Keratinocyte (primary cell): ENCODE data around the gene FUT7. TPM values are rescaled to one million over a fixed set of nuclear protein-coding genes. Genes with fewer than 3 reads are reported as not detected.

Source experiments
- DNase-seq: peaks from one replicate; pipeline ENCODE4 v3.0.0-alpha.2; 2011; ENCODE audit warnings: low read depth, missing footprints, low spot score
- FAIRE-seq: peaks from 2 replicates; lab custom pipeline; 2011; peaks lifted over from hg19 to GRCh38; lab: Jason Lieb, UNC
- H2AFZ ChIP-seq: 2 replicates; pipeline ENCODE4 v1.6.0; 2012; ENCODE audit warnings: low read length, control low read depth, inconsistent platforms; ENCODE audit not compliant: control insufficient read depth
- H3K27ac ChIP-seq: 2 replicates; pipeline ENCODE4 v1.5.1; 2011; ENCODE audit warnings: low read length; ENCODE audit not compliant: control insufficient read depth, insufficient read depth
- H3K27me3 ChIP-seq: 3 replicates; pipeline ENCODE4 v1.6.0; 2011; ENCODE audit warnings: low read length; ENCODE audit not compliant: control insufficient read depth, insufficient read depth; ENCODE audit errors: extremely low read depth
- H3K36me3 ChIP-seq, 2 experiments: 2 replicates in 1 of 2; 3 replicates in 1 of 2; pipeline ENCODE4 v1.5.1; 2011; ENCODE audit warnings: low read length in 2 of 2, mild to moderate bottlenecking in 1 of 2; ENCODE audit not compliant: control insufficient read depth in 2 of 2, insufficient read depth in 2 of 2; ENCODE audit errors: extremely low read depth in 1 of 2
- H3K4me1 ChIP-seq: 3 replicates; pipeline ENCODE4 v1.5.1; 2011; ENCODE audit warnings: low read length; ENCODE audit not compliant: control insufficient read depth, insufficient read depth; ENCODE audit errors: extremely low read depth
- H3K4me2 ChIP-seq: 3 replicates; pipeline ENCODE4 v1.6.0; 2011; ENCODE audit warnings: low read depth, low read length; ENCODE audit not compliant: control insufficient read depth, insufficient read depth; ENCODE audit errors: extremely low read depth
- H3K4me3 ChIP-seq, 3 experiments: fragments of 200-600 bp in 1 of 3; sonication (generic) in 1 of 3; 2 replicates in 2 of 3; 3 replicates in 1 of 3; pipeline ENCODE4 v1.5.1; 2011 to 2016; ENCODE audit warnings: low read length in 3 of 3, mild to moderate bottlenecking in 3 of 3, control low read depth in 2 of 3, inconsistent platforms in 1 of 3, low read depth in 1 of 3, mixed read lengths in 1 of 3, mixed run types in 1 of 3, moderate library complexity in 1 of 3; ENCODE audit not compliant: control insufficient read depth in 2 of 3, insufficient read depth in 2 of 3; ENCODE audit errors: extremely low read depth in 1 of 3
- H3K79me2 ChIP-seq: 2 replicates; pipeline ENCODE4 v1.6.0; 2012; ENCODE audit warnings: low read length; ENCODE audit not compliant: control insufficient read depth, insufficient read depth
- H3K9ac ChIP-seq: 3 replicates; pipeline ENCODE4 v1.6.0; 2011; ENCODE audit warnings: low read length; ENCODE audit not compliant: control insufficient read depth, insufficient read depth; ENCODE audit errors: extremely low read depth
- H3K9me1 ChIP-seq: 3 replicates; pipeline ENCODE4 v1.6.0; 2011; ENCODE audit warnings: low read length; ENCODE audit not compliant: control insufficient read depth, insufficient read depth; ENCODE audit errors: extremely low read depth
- H3K9me3 ChIP-seq: 2 replicates; pipeline ENCODE4 v1.5.1; 2012; ENCODE audit warnings: low read depth, low read length; ENCODE audit not compliant: control insufficient read depth
- H4K20me1 ChIP-seq: 3 replicates; pipeline ENCODE4 v1.6.0; 2011; ENCODE audit warnings: low read length; ENCODE audit not compliant: control insufficient read depth, insufficient read depth; ENCODE audit errors: extremely low read depth
- CTCF ChIP-seq, 3 experiments: IDR thresholded peaks in 1 of 3; conservative IDR thresholded peaks in 1 of 3; optimal IDR thresholded peaks in 1 of 3; 2 replicates in 2 of 3; 3 replicates in 1 of 3; pipeline versions ENCODE3 to v1.5.1; 2011; ENCODE audit warnings: low read length in 3 of 3, mild to moderate bottlenecking in 3 of 3, moderate library complexity in 2 of 3, control low read depth in 1 of 3, inconsistent platforms in 1 of 3; ENCODE audit not compliant: insufficient read depth in 2 of 3; ENCODE audit errors: extremely low read depth in 1 of 3
- EZH2 ChIP-seq: IDR thresholded peaks from one replicate; pipeline ENCODE4 v1.6.1; 2012; ENCODE audit warnings: inconsistent platforms, mild to moderate bottlenecking, low read length, moderate library complexity
- dilution Hi-C: fragments of 300-500 bp; cut with MboI; formaldehyde crosslinking; loops from one replicate; pipeline ENCODE4 v1.7.0; 2020; ENCODE audit warnings: low sequenced_read_pairs; ENCODE audit not compliant: extremely low pct_ligation_motif_present
- polyA plus RNA-seq, 5 experiments: library from polyadenylated mRNA; depleted of rRNA in 3 of 5; stranded (reverse) in 3 of 5; stranded (forward) in 1 of 5; unstranded in 1 of 5; fragments of >200 nt; gene quantifications; 1 replicate in 1 of 5; 2 replicates in 3 of 5; 3 replicates in 1 of 5; pipeline versions ENCODE4 v1.2.1 to v1.2.3, GENCODE V29; 2011 to 2012; ENCODE audit warnings: missing spikeins in 2 of 5, low read depth in 1 of 5, low replicate concordance in 1 of 5

Gene FUT7
- polyA plus RNA-seq, 1 donor (not counting 4 experiments of a cell fraction or from before 2014, with no cell fraction given) = not detected

DNA sequence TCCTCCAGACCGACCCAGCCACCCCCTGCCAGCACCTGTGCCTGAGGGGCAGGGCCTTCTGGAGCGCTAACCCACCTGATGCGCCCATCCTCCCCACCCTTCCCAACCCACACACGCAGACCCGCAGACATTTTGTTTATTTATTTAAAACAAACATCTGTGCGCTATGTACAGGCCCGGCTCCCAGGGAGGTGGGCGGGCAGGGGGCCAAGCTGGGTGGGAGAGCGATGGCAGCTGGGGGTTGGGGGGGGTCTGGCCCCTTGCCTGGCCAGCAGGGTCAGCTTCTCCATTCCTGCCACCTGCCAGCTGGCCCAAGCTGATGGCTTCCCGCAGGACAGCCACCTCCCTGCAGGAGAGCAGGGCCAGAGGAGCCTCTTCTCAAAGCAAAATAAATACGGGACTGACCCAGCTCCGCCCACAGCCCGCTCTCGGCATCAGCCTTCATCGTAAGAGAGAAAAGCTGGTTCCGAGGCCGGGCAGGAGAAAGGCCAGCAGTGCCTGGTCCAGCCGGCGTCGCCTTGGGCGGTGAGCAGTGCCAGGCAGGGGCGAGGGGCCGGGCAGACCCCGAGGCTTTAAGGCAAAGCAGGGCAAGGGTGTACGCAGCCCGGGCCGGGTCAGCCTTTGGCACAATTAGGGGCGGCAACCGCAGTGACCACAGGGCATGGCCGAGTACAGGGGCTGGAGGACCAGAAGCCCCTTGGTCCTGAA, 24.6 kb downstream of the FUT7 start:
- Histone ChIP-seq H2AFZ (no peak overlapping the region), H3K4me1 (no peaks in the 10 kb centered on the region), H3K9me3 (no peaks in the 10 kb centered on the region), H3K4me2 (no peak overlapping the region), H3K36me3 (no peaks in the 10 kb centered on the region), H3K27ac (no peak overlapping the region), H3K27me3 (no peaks in the 10 kb centered on the region), H3K4me3 (no peak overlapping the region), H4K20me1 (no peaks in the 10 kb centered on the region), H3K79me2 (no peaks in the 10 kb centered on the region), H3K9ac (no peak overlapping the region), H3K9me1 (no peaks in the 10 kb centered on the region)
- TF ChIP-seq CTCF (optimal IDR thresholded peaks at IDR 0.05 in 1 of 3, IDR thresholded peaks at IDR 0.05 in 1 of 3, conservative IDR thresholded peaks at IDR 0.05 in 1 of 3; ENCODE audit: extremely low read depth in 1 of 3, insufficient read depth in 2 of 3, low read length in 3 of 3) (no peak), EZH2 (no peak)
- DNase-seq (no peak), FAIRE-seq (no peak)
- dilution Hi-C loops = no loop called here

DNA sequence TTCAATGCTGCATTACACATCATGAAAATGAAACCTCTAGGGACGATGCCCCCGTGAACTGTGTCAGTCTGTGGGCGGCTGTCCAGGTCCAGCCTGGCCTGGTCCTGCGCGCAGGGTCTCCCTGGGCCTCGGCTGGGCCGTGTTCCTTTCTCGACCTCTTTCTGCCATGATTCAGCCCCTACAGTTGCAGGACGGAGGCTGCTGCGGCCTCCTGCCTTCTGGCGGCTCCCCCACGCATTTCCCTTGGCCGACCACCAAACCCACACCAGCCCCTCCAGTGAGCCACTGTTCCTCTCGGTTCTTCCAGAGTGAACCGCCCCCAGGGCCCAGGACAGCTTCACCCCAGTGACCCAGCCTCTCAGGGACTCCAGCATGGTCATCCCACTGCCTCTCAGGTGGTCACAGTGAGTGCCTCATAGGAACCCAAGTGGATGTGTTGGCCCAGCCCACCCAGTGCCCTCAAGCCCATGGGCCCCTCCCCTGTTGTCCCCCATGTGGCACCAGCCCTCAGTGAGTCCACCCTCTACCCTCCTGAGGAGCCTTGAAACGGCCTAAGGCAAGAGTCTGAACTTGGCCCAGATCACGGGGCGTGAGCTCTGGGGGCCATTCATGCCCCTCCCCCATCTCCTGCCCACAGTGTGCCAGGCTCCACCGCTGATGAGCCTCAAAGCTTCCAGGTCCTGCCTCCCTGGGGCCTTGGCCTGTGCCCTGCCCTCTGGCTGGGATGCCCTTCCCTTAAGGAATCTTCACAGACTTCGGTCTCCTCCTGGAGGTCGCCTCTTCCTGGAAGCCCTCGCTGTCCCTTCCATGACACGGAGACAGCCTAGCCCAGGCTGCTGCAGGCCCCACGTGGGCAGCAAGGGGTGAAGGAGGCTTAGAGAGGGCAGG, 25.5 kb downstream of the FUT7 start:
- Histone ChIP-seq H3K4me3 (no peak overlapping the region), H3K9me3 (no peaks in the 10 kb centered on the region), H3K4me2 (no peak overlapping the region), H3K9ac (no peak overlapping the region), H2AFZ (no peak overlapping the region), H3K27ac (no peak overlapping the region), H4K20me1 (no peaks in the 10 kb centered on the region), H3K27me3 (no peaks in the 10 kb centered on the region), H3K36me3 (no peaks in the 10 kb centered on the region), H3K4me1 (no peaks in the 10 kb centered on the region), H3K79me2 (no peaks in the 10 kb centered on the region), H3K9me1 (no peaks in the 10 kb centered on the region)
- FAIRE-seq = no peak
- dilution Hi-C loops = no loop called here
- TF ChIP-seq EZH2 (no peak), CTCF (optimal IDR thresholded peaks at IDR 0.05 in 1 of 3, IDR thresholded peaks at IDR 0.05 in 1 of 3, conservative IDR thresholded peaks at IDR 0.05 in 1 of 3; ENCODE audit: extremely low read depth in 1 of 3, insufficient read depth in 2 of 3, low read length in 3 of 3) (no peak)
- DNase-seq = no peak
